Measurements from ENCODE around the gene CDH23. TPM values are rescaled to one million over a fixed set of nuclear protein-coding genes. Genes with fewer than 3 reads are reported as not detected.

The CDH23 gene
- polyA plus RNA-seq, 2 of the 4 experiments (the other 2 are of a cell fraction): 1.1 to 2.3 TPM

- ATAC-seq (no peak), DNase-seq (ENCODE audit: low read depth in 1 of 2, low spot score in 1 of 2) (no peak), FAIRE-seq (no peak)
- ChIA-PET CTCF (interaction anchor here (4.8 to 9.8 kb wide), 5 partner anchors 9 to 378 kb away, joined by 29 to 112 read pairs (median 71); partner anchors contain the start of genes CDH23 and SLC29A3), POLR2A (no interaction called here)
- Histone ChIP-seq H3K27ac (peak overlapping the region in 1 of 2 experiments; percentile 44; a peak in 2 of 6 replicates), H3K9me3 (no peaks in the 10 kb centered on the region), H3K4me3 (no peak overlapping the region), H3K4me1 (peaks cover 12% of the 10 kb centered on the region), H3K4me2 (no peak overlapping the region)
- no peak for TF ChIP-seq MAX (IDR thresholded peaks at IDR 0.05)
- TF ChIP-seq HOXB13 (CRISPR knock-in tag; IDR thresholded peaks at IDR 0.05; ENCODE audit: low read depth): no peak
- no peak for TF ChIP-seq TFCP2L1 (CRISPR knock-in tag; IDR thresholded peaks at IDR 0.05)
- no peak for TF ChIP-seq FOXS1 (CRISPR knock-in tag; IDR thresholded peaks at IDR 0.05)
- no peak for TF ChIP-seq RFX5 (IDR thresholded peaks at IDR 0.05)
- no peak for TF ChIP-seq HDAC2 (IDR thresholded peaks at IDR 0.05)
- no peak for TF ChIP-seq NFE2L2 (conservative IDR thresholded peaks at IDR 0.05; ENCODE audit: low read length)
- no peak for TF ChIP-seq NPAS2 (CRISPR knock-in tag; IDR thresholded peaks at IDR 0.05; ENCODE audit: borderline replicate concordance)
- WGBS (ENCODE audit: missing lambda C conversion rate): 94% methylated on average over 18 of the region's 18 CpGs
These were observed 297.4 kb downstream of the CDH23 start for GRCh38 chr10:71694039-71694501.

- no peak overlapping the region for H3K27ac ChIP-seq
- no peaks in the 10 kb centered on the region for H3K9me3 ChIP-seq
- FAIRE-seq (no peak), DNase-seq (ENCODE audit: low read depth in 1 of 2, low spot score in 1 of 2) (no peak), ATAC-seq (no peak)
- WGBS (ENCODE audit: missing lambda C conversion rate): 75% methylated on average over 10 of the region's 10 CpGs
- no peak overlapping the region for H3K4me3 ChIP-seq
- ChIA-PET POLR2A (no interaction called here), CTCF (interaction anchor here (0.9 to 9.8 kb wide), 9 partner anchors 9 to 379 kb away, joined by 3 to 112 read pairs (median 42); partner anchors contain the start of genes CDH23, SLC29A3 and VSIR)
- H3K4me1 ChIP-seq: peaks cover 12% of the 10 kb centered on the region
- TF ChIP-seq EHMT2 (IDR thresholded peaks at IDR 0.05; ENCODE audit: low read depth) (no peak), ATOH8 (CRISPR knock-in tag; IDR thresholded peaks at IDR 0.05; ENCODE audit: low read depth) (no peak), MAFK (IDR thresholded peaks at IDR 0.05; ENCODE audit: partially characterized antibody) (no peak), NFE2L2 (conservative IDR thresholded peaks at IDR 0.05; ENCODE audit: low read length) (no peak), FOXS1 (CRISPR knock-in tag; IDR thresholded peaks at IDR 0.05) (no peak), TFCP2L1 (CRISPR knock-in tag; IDR thresholded peaks at IDR 0.05) (no peak), ZFP36 (IDR thresholded peaks at IDR 0.05; ENCODE audit: borderline replicate concordance, partially characterized antibody) (no peak), BHLHE40 (IDR thresholded peaks at IDR 0.05; ENCODE audit: low read depth, low read length) (no peak), HMGXB4 (CRISPR knock-in tag; IDR thresholded peaks at IDR 0.05; ENCODE audit: borderline replicate concordance) (no peak)
- TF ChIP-seq, protein P1, sequence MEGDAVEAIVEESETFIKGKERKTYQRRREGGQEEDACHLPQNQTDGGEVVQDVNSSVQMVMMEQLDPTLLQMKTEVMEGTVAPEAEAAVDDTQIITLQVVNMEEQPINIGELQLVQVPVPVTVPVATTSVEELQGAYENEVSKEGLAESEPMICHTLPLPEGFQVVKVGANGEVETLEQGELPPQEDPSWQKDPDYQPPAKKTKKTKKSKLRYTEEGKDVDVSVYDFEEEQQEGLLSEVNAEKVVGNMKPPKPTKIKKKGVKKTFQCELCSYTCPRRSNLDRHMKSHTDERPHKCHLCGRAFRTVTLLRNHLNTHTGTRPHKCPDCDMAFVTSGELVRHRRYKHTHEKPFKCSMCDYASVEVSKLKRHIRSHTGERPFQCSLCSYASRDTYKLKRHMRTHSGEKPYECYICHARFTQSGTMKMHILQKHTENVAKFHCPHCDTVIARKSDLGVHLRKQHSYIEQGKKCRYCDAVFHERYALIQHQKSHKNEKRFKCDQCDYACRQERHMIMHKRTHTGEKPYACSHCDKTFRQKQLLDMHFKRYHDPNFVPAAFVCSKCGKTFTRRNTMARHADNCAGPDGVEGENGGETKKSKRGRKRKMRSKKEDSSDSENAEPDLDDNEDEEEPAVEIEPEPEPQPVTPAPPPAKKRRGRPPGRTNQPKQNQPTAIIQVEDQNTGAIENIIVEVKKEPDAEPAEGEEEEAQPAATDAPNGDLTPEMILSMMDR (IDR thresholded peaks at IDR 0.05): no peak
- H3K4me2 ChIP-seq: no peak overlapping the region
These were observed 297.8 kb downstream of the CDH23 start for GRCh38 chr10:71694567-71694968.

GRCh38 chr10:71695502-71696476, 299.1 kb downstream of the CDH23 start:
- ATAC-seq (peak in 1 of 2 experiments; percentile 23; a peak in 3 of 6 replicates), FAIRE-seq (no peak), DNase-seq (ENCODE audit: low read depth in 1 of 2, low spot score in 1 of 2) (no peak)
- TF ChIP-seq, protein P2, sequence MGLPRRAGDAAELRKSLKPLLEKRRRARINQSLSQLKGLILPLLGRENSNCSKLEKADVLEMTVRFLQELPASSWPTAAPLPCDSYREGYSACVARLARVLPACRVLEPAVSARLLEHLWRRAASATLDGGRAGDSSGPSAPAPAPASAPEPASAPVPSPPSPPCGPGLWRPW (IDR thresholded peaks at IDR 0.05): no peak
- TF ChIP-seq, protein P1 (IDR thresholded peaks at IDR 0.05): no peak
- TF ChIP-seq TP53 (CRISPR knock-in tag; IDR thresholded peaks at IDR 0.05): no peak
- TF ChIP-seq RAD21 (conservative IDR thresholded peaks at IDR 0.05 in 1 of 2, IDR thresholded peaks at IDR 0.05 in 1 of 2): no peak
- no peak for TF ChIP-seq GATA3 (IDR thresholded peaks at IDR 0.05; ENCODE audit: borderline replicate concordance)
- TF ChIP-seq RNF2 (IDR thresholded peaks at IDR 0.05; ENCODE audit: borderline replicate concordance, low read depth): no peak
- no peak for TF ChIP-seq POLR2A (IDR thresholded peaks at IDR 0.05; ENCODE audit: low read length)
- no peak for TF ChIP-seq FOXS1 (CRISPR knock-in tag; IDR thresholded peaks at IDR 0.05)
- TF ChIP-seq HOXA7 (CRISPR knock-in tag; IDR thresholded peaks at IDR 0.05): no peak
- no peak overlapping the region for H3K27ac ChIP-seq
- H3K4me1 ChIP-seq: peaks cover 12% of the 10 kb centered on the region
- POLR2A ChIA-PET: no interaction called here
- CTCF ChIA-PET: interaction anchor here (0.8 to 9.8 kb wide), 37 partner anchors 10 to 392 kb away, joined by 3 to 112 read pairs (median 5); partner anchors contain the start of genes C10orf105, CDH23, SLC29A3 and VSIR
- no peaks in the 10 kb centered on the region for H3K9me3 ChIP-seq
- H3K4me3 ChIP-seq: no peak overlapping the region
- 63% methylated on average over 12 of the region's 14 CpGs for WGBS (ENCODE audit: missing lambda C conversion rate)
- H3K4me2 ChIP-seq: no peak overlapping the region

All from A549 (cell line).